ENCODE results near the gene SLC25A21. TPM values are rescaled to one million over a fixed set of nuclear protein-coding genes. Genes with fewer than 3 reads are reported as not detected.
"Not testable (repeated sequence)": the region's sequence is repeated elsewhere in the genome, so short reads cannot be mapped to it uniquely, and the experiment has no call there.

The SLC25A21 gene
- total RNA-seq, 4 donors from 2014 or later = 0.39 to 3.3 (median 1.2) TPM

DNA sequence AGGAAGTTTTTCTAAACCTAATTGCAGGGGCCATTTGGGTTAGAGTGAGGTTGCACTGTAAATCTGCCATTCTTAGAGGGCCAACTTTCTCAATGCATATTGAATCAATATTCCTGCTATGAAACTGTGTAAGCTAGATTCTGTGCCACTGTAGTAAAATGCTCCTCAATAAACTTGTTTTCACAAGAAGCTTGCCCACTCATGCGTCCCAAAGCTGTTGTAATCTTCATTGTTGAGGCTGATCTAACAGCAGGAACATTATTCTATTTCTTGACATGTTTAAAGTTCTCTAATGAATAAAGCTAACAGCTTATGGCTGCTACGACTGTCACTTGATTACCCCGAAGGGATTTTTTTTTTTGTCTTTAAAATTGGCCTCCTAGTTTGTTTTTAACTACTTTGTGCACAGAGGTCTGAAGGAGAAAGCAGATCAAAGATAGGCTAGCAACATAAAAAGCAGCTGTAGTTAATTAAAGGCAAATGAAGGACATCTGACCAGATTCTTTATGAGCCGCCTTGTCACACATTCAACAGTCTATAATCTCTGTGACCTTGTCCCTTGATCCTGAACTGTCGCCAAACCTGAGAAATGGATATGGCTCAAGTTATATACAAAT, 267.0 kb downstream of the SLC25A21 start:
- Histone ChIP-seq H3K9me3 (no peaks in the 10 kb centered on the region), H3K4me3 (no peak overlapping the region), H3K4me1 (no peaks in the 10 kb centered on the region), H3K27ac (replicated peaks in 1 of 4) (no peak overlapping the region), H3K27me3 (no peaks in the 10 kb centered on the region), H3K36me3 (no peaks in the 10 kb centered on the region)
- TF ChIP-seq, protein P1, sequence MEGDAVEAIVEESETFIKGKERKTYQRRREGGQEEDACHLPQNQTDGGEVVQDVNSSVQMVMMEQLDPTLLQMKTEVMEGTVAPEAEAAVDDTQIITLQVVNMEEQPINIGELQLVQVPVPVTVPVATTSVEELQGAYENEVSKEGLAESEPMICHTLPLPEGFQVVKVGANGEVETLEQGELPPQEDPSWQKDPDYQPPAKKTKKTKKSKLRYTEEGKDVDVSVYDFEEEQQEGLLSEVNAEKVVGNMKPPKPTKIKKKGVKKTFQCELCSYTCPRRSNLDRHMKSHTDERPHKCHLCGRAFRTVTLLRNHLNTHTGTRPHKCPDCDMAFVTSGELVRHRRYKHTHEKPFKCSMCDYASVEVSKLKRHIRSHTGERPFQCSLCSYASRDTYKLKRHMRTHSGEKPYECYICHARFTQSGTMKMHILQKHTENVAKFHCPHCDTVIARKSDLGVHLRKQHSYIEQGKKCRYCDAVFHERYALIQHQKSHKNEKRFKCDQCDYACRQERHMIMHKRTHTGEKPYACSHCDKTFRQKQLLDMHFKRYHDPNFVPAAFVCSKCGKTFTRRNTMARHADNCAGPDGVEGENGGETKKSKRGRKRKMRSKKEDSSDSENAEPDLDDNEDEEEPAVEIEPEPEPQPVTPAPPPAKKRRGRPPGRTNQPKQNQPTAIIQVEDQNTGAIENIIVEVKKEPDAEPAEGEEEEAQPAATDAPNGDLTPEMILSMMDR (IDR thresholded peaks at IDR 0.05) = no peak
- TF ChIP-seq POLR2A (IDR thresholded peaks at IDR 0.05; ENCODE audit: low read depth) (no peak), POLR2AphosphoS5 (IDR thresholded peaks at IDR 0.05) (no peak), EP300 (IDR thresholded peaks at IDR 0.05) (no peak)
- intact Hi-C loops (cut with DNase I) = no loop called here
- no peak for DNase-seq (ENCODE audit: extremely low spot score)
- 67% methylated on average over 5 of the region's 5 CpGs for WGBS

DNA sequence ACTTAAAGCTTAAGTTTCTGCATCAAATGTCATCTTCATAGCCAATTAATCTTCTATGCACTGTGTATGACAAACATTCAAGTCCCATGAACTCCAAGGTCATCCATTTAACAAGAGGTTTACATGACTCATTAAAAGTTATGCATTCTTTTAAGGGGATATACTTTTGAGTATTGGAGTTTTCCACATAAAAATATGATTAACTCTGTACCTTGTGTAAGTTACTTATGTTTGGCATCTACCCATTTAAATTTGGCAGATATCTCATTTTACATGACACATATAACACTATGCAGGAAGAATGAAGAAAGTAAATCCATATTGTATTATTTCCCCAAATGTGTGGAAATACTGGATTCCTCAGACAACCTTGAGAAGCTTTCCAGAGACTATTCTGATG, 270.5 kb downstream of the SLC25A21 start:
- Histone ChIP-seq H3K9me3 (peaks cover 0 to 4% (median 0%) of the 10 kb centered on the region in 4 donors), H3K4me1 (no peaks in the 10 kb centered on the region), H3K4me3 (no peak overlapping the region), H3K36me3 (no peaks in the 10 kb centered on the region), H3K27me3 (no peaks in the 10 kb centered on the region), H3K27ac (replicated peaks in 1 of 4) (no peak overlapping the region)
- intact Hi-C loops (cut with DNase I) = no loop called here
- no peak for DNase-seq (ENCODE audit: extremely low spot score)
- TF ChIP-seq, protein P1 (IDR thresholded peaks at IDR 0.05) = no peak
- TF ChIP-seq POLR2AphosphoS5 (IDR thresholded peaks at IDR 0.05) = no peak
- no peak for TF ChIP-seq POLR2A (IDR thresholded peaks at IDR 0.05; ENCODE audit: low read depth)
- TF ChIP-seq EP300 (IDR thresholded peaks at IDR 0.05) = no peak

DNA sequence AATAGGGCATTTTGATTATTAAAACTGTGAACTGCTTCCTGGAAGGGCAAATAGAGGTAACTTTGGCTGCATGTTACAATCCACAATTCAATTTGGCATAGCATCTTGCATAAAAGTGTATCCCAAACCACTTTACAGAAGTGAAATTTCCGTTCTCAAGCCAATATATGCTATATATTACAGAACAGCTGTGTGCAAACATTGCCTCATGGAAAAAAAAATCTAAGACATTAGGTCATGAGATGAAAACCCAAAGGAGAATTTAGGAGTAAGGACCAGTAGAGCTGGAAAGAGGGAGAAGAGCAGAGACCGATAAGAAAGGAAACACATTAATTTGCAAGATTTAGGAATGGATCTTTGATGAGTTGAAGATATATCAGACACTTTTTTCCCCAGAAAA, 271.6 kb downstream of the SLC25A21 start:
- Histone ChIP-seq H3K27me3 (no peaks in the 10 kb centered on the region), H3K9me3 (peaks cover 0 to 4% (median 0%) of the 10 kb centered on the region in 4 donors), H3K4me1 (no peaks in the 10 kb centered on the region), H3K27ac (replicated peaks in 1 of 4) (no peak overlapping the region), H3K4me3 (no peak overlapping the region), H3K36me3 (no peaks in the 10 kb centered on the region)
- DNase-seq (ENCODE audit: extremely low spot score) = no peak
- TF ChIP-seq, protein P1 (IDR thresholded peaks at IDR 0.05) = no peak
- TF ChIP-seq EP300 (IDR thresholded peaks at IDR 0.05) (no peak), POLR2A (IDR thresholded peaks at IDR 0.05; ENCODE audit: low read depth) (no peak), POLR2AphosphoS5 (IDR thresholded peaks at IDR 0.05) (no peak)
- WGBS = 69% methylated on average over 2 of the region's 2 CpGs
- intact Hi-C loops (cut with DNase I) = no loop called here

DNA sequence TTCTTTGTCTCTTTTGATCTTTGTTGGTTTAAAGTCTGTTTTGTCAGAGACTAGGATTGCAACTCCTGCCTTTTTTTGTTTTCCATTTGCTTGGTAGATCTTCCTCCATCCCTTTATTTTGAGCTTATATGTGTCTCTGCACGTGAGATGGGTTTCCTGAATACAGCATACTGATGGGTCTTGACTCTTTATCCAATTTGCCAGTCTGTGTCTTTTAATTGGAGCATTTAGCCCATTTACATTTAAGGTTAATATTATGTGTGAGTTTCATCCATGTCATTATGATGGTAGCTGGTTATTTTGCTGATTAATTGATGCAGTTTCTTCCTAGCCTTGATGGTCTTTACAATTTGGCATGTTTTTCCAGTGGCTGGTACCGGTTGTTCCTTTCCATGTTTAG, 276.1 kb downstream of the SLC25A21 start:
- H3K27me3 ChIP-seq; H3K9me3 ChIP-seq; H3K36me3 ChIP-seq; H3K27ac ChIP-seq (replicated peaks in 1 of 4); DNase-seq (ENCODE audit: extremely low spot score); H3K4me3 ChIP-seq; H3K4me1 ChIP-seq; intact Hi-C loops (cut with DNase I): not testable (repeated sequence)
- 88% methylated on average over 2 of the region's 2 CpGs for WGBS

DNA sequence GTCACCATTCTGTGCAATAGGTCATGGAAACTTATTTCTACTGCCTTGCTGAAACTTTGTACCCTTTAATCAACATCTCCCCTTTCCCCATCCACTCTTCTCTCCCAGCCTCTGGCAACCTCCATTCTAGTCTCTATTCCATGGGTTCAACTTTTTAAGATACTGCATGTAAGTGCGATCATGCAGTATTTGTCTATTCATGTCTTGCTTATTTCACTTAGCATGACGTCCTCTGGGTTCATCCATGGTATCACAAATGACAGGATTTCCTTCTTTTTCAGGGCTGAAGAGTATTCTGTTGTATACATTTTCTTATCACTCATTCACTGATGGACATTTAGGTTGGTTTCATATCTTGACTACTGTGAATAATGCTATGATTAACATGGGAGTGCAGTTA, 288.4 kb downstream of the SLC25A21 start:
- H3K4me3 ChIP-seq = no peak overlapping the region
- no peaks in the 10 kb centered on the region for H3K27me3 ChIP-seq
- intact Hi-C loops (cut with DNase I) = no loop called here
- H3K27ac ChIP-seq (replicated peaks in 1 of 4) = no peak overlapping the region
- H3K4me1 ChIP-seq = no peaks in the 10 kb centered on the region
- no peaks in the 10 kb centered on the region for H3K36me3 ChIP-seq
- no peak for TF ChIP-seq POLR2A (IDR thresholded peaks at IDR 0.05; ENCODE audit: low read depth)
- TF ChIP-seq POLR2AphosphoS5 (IDR thresholded peaks at IDR 0.05) = no peak
- no peak for TF ChIP-seq EP300 (IDR thresholded peaks at IDR 0.05)
- TF ChIP-seq, protein P1 (IDR thresholded peaks at IDR 0.05) = no peak
- H3K9me3 ChIP-seq = peaks cover 0 to 13% (median 0%) of the 10 kb centered on the region in 4 donors
- no peak for DNase-seq (ENCODE audit: extremely low spot score)
- 90% methylated on average over 2 of the region's 2 CpGs for WGBS
